Activated B cell treated with CpG ODN at 0.5 μM for 24 hours (primary cell): ENCODE data around the gene BMERB1. TPM values are rescaled to one million over a fixed set of nuclear protein-coding genes. Genes with fewer than 3 reads are reported as not detected.
A peak's percentile ranks its signal among the peaks of the same experiment; 100 is the strongest.

ENCODE experiments used
- ATAC-seq: fragments of 200-7000 bp; cut with Tn5 transposase; one replicate; pipeline ENCODE4 v1.10.0; 2021; ENCODE audit warnings: low read depth, mild to moderate bottlenecking, moderate library complexity
- CTCF ChIA-PET: fragments of 350-600 bp; sonication (Branson Sonifier 250); formaldehyde crosslinking; loops from one replicate; lab custom pipeline; 2021; ENCODE audit warnings: antibody characterized with exemption; lab: Charles Lee
- POLR2A ChIA-PET: fragments of 350-600 bp; sonication (Branson Sonifier 250); formaldehyde crosslinking; loops from one replicate; lab custom pipeline; 2021; ENCODE audit warnings: antibody characterized with exemption; lab: Charles Lee
- DNase-seq: peaks from one replicate; pipeline ENCODE4 v3.0.0; 2022
- H3K27ac Mint-ChIP-seq: one replicate; pipeline ENCODE4 v1.8.0; 2020; ENCODE audit warnings: mixed read lengths
- H3K27me3 Mint-ChIP-seq: one replicate; pipeline ENCODE4 v1.8.0; 2021; ENCODE audit warnings: mixed read lengths
- H3K36me3 Mint-ChIP-seq: one replicate; pipeline ENCODE4 v1.8.0; 2021; ENCODE audit warnings: low read depth, mixed read lengths
- H3K4me1 Mint-ChIP-seq: one replicate; pipeline ENCODE4 v1.8.0; 2021; ENCODE audit warnings: mixed read lengths
- H3K4me3 Mint-ChIP-seq: one replicate; pipeline ENCODE4 v1.8.0; 2020; ENCODE audit warnings: mild to moderate bottlenecking, mixed read lengths
- H3K9me3 Mint-ChIP-seq: one replicate; pipeline ENCODE4 v1.8.0; 2020; ENCODE audit warnings: mixed read lengths
- CTCF ChIP-seq: fragments of 200-600 bp; IDR thresholded peaks from one replicate; pipeline ENCODE4 v1.8.0; 2022; ENCODE audit warnings: antibody characterized with exemption, mild to moderate bottlenecking
- intact Hi-C: fragments of 100-400 bp; cut with micrococcal nuclease; formaldehyde crosslinking; loops from one replicate; pipeline ENCODE4 v1.15.1; 2024
- total RNA-seq: library from RNA; stranded (reverse); gene quantifications from 2 replicates; pipeline ENCODE4 v1.2.3, GENCODE V29; 2022

Gene BMERB1
- total RNA-seq, 1 donor from 2014 or later = 7.1 TPM

GRCh38 chr16:15611610-15612009 is 177.2 kb downstream of the BMERB1 start:
- no peak for ATAC-seq
- H3K27me3 Mint-ChIP-seq = no peaks in the 10 kb centered on the region
- no peak for DNase-seq
- no peaks in the 10 kb centered on the region for H3K4me1 Mint-ChIP-seq
- intact Hi-C loops = loop anchor here (10.0 kb wide), 1 partner anchor 57 kb away; no protein-coding TSS in a partner anchor
- no peaks in the 10 kb centered on the region for H3K9me3 Mint-ChIP-seq
- peaks cover 87% of the 10 kb centered on the region for H3K36me3 Mint-ChIP-seq
- ChIA-PET CTCF (no interaction called here), POLR2A (no interaction called here)
- no peak overlapping the region for H3K4me3 Mint-ChIP-seq
- no peak overlapping the region for H3K27ac Mint-ChIP-seq
- TF ChIP-seq CTCF = no peak

GRCh38 chr16:15613676-15614075 is 179.3 kb downstream of the BMERB1 start:
- TF ChIP-seq CTCF = no peak
- ChIA-PET CTCF (no interaction called here), POLR2A (interaction anchor here (0.7 kb wide), 1 partner anchor 21 kb away, joined by 5 read pairs; no protein-coding TSS in a partner anchor)
- no peak for DNase-seq
- intact Hi-C loops = loop anchor here (10.0 kb wide), 1 partner anchor 59 kb away; no protein-coding TSS in a partner anchor
- no peaks in the 10 kb centered on the region for H3K4me1 Mint-ChIP-seq
- H3K27me3 Mint-ChIP-seq = no peaks in the 10 kb centered on the region
- peak overlapping the region; percentile 50 for H3K27ac Mint-ChIP-seq
- ATAC-seq = no peak
- H3K4me3 Mint-ChIP-seq = no peak overlapping the region
- H3K9me3 Mint-ChIP-seq = no peaks in the 10 kb centered on the region
- H3K36me3 Mint-ChIP-seq = peaks cover 88% of the 10 kb centered on the region

GRCh38 chr16:15616012-15616411 is 181.6 kb downstream of the BMERB1 start:
- no peak for DNase-seq
- ChIA-PET CTCF (no interaction called here), POLR2A (no interaction called here)
- Mint-ChIP-seq H3K36me3 (peaks cover 86% of the 10 kb centered on the region), H3K4me3 (no peak overlapping the region), H3K27me3 (no peaks in the 10 kb centered on the region), H3K9me3 (no peaks in the 10 kb centered on the region), H3K27ac (no peak overlapping the region), H3K4me1 (peaks cover 4% of the 10 kb centered on the region)
- no peak for TF ChIP-seq CTCF
- no peak for ATAC-seq
- intact Hi-C loops = loop anchor here (10.0 kb wide), 1 partner anchor 61 kb away; no protein-coding TSS in a partner anchor

GRCh38 chr16:15616475-15617165 is 182.2 kb downstream of the BMERB1 start:
- Mint-ChIP-seq H3K27ac (peak overlapping the region; percentile 46), H3K27me3 (no peaks in the 10 kb centered on the region), H3K4me1 (peaks cover 4% of the 10 kb centered on the region), H3K36me3 (peaks cover 88% of the 10 kb centered on the region), H3K9me3 (no peaks in the 10 kb centered on the region), H3K4me3 (no peak overlapping the region)
- ChIA-PET CTCF (no interaction called here), POLR2A (no interaction called here)
- intact Hi-C loops = loop anchor here (10.0 kb wide), 1 partner anchor 62 kb away; no protein-coding TSS in a partner anchor
- DNase-seq = no peak
- no peak for TF ChIP-seq CTCF
- ATAC-seq = no peak

GRCh38 chr16:15617901-15618300 is 183.5 kb downstream of the BMERB1 start:
- intact Hi-C loops = loop anchor here (10.0 kb wide), 1 partner anchor 63 kb away; no protein-coding TSS in a partner anchor
- peaks cover 88% of the 10 kb centered on the region for H3K36me3 Mint-ChIP-seq
- ChIA-PET CTCF (no interaction called here), POLR2A (no interaction called here)
- no peaks in the 10 kb centered on the region for H3K27me3 Mint-ChIP-seq
- no peak overlapping the region for H3K4me3 Mint-ChIP-seq
- ATAC-seq (no peak), DNase-seq (no peak)
- TF ChIP-seq CTCF = no peak
- peak overlapping the region; percentile 60 for H3K27ac Mint-ChIP-seq
- no peaks in the 10 kb centered on the region for H3K9me3 Mint-ChIP-seq
- peaks cover 4% of the 10 kb centered on the region for H3K4me1 Mint-ChIP-seq
